NCI-H2081 (cell line): ENCODE data around the gene RGR.

Experiments
- DNase-seq, 2 experiments: peaks; one replicate each; lab custom pipeline; 2025; lab: John Stamatoyannopoulos, UW

The RGR gene

DNA sequence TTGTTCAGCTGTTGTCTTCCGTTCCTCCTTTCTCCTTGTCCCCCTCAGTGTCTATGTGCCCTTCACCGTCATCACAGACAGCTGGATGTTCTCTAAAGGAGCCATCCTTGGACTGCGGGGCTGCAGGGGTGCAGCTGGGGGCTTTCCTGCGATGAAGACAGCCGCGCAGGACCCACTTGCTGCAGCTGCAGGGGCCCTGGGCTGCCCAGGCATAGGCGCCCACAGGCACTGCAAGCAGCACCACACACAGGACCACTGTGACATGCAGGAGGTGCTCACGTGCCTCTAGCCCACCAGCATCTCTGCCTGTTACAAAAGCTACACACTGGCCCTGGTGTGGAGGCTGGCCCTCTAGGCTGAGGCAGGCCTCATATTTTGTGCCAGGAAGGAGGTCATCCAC lies 22.9 kb upstream of the RGR start:
- no peak for DNase-seq

DNA sequence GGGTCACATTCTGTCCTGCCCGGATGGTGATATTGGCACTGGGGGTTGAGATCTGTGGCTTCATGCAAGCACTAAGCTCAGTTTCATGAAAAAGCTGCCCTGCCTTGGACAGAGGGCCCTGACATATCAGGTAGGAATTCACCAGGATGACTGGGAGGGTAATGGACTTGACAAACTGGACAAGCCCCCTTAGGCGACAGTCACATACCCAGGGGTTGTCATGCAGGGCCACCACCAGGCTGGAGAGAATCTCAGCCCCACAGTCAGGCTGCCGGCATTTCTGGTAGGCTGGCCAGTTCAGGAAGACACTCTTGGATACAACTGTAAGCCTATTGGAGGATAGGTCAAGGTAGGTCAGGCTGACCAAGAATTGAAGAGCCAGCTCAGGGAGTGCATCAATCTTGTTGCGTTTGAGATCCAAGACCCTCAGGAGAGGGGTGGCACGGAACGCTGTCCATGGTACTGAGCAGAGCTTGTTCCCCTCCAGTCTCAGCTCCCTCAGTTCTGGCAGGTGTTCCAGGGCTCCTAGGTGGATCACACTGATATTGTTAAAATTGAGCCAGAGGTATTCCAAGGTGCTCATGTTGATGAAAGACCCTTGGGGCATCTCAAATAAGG lies 20.3 kb upstream of the RGR start:
- no peak for DNase-seq

DNA sequence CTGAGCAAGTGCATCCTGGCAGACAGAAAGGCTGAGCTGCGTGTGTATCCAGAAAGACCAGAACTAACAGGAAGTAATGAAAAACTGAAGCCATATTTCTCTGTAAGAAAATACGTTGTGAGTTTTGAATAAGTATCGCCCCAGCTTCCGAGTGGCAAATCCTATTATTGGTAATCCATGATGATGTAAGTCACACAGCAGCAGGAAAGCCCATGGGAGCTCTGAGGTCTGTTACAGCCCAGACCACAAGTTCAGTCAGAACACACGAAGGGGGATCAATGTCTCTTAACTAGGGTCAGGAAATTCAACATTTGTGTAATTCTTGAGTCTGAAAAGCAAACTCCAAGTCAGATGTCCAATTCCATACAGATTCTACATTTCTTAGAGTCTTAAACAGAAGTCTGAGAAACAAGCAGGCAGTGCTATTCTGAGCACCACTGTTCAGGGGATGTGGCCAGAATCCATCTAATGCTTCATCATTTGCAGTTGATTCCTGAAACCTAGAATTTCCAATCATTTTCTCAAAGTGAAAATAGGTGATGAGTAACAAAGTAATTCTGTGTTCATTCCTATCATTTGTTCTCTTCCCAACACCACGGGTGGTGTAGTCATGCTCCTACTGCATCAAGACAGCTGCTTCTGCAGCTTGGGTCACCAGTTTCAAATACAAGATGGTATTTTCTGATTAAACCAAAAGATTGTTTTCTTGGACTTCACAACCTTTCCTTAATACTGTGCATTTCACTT lies 19.3 kb upstream of the RGR start, which contains the start of gene LRIT2:
Gene LRIT2, minus strand, starts transcription at position 118 of the 747 bp plus-strand sequence. Its CDS starts 24 bp downstream, at position 94.
- DNase-seq = no peak

DNA sequence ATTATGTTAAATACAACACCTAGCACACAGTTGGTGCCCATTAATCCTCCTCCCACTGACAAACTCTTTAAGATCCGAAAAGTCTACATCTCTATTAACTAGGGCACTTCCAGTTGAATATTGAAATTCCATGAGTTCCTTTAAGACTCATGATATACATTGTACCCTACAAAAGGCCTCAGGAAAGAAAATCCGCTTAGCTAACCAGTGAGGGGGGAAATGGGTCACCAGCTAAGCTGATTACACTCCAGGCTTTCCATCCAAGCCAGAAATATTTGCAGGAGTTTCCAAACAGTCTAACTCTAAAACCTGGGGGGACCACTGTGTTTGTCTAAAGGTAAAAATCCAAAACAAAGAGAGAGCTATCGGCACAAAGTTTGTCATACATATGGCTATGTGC lies 18.2 kb upstream of the RGR start:
- DNase-seq = no peak

DNA sequence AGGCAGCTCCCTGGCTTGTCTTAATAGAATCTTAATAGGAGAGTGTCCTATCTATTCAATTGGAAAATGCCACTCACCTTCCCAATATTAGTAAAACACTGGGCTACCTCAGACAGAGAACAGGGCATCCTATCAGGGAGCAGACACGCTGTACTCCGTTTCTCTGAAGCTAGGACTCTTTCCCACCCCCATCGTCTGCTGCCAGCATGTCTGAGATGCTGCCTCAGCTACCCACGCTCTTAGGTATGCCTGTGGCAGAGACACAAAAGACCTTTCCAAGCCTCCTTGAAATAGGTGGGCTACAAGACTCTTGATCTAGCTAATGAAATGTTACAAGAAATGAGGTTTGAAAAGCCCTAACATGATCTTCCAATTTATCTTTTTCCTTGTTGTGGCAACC lies 17.0 kb upstream of the RGR start:
- no peak for DNase-seq

DNA sequence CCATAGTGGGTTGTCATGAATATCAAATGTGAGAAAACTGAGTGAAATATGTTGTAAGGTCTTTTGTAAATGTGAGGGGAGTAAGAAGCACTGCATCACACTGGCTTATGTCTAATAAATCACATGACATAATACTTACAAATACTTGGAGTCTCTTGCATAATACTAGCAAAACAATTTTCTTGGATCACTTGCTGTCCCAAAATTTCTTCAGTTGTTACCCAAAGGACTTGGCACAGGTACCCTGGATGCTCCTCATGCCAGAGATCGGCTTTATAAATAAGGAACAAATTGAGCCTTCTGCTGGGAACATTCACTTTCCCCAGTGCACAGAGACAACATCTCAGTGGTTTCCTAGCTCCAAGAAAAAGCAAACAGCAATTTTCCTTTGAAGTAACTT lies 14.5 kb upstream of the RGR start:
- no peak for DNase-seq

DNA sequence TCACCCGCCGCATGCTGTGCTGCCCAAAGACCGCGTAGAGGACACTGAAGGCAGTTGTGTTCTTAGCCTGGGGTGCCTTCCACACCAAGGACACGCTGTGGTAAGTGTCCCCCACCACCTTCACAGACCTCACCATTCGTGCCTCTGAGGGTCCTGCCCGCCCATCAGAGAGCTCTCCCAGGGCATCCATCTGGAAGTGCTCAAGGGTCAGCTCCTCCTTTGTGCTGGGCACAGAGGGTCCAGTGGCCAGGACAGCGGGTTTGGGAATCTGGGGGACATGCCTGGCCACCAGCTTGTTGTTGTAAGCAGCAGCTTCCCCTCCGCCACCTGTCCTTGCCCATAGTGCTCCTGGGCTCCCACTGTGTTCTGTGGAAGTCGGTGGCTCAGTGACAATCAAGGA lies 12.5 kb upstream of the RGR start:
- DNase-seq = no peak

DNA sequence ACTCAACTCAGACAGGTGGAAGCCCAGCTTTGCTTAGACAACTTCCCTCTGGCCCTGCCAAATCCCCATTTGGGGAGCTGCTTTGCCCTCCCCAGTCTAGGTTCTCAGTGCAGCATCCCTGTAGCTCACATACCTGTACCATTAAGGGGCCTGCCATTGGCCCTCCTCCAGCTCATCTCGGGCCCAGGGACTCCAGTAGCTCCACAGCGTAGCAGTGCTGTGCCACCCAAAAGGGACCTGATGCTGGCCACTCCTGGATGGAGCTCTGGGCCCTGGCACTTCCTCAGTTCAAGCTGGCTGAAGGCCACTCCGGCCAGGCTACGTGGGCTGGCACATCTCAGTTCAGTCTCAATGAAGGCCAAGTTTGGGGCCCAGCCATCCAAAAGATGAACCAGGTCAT lies 10.9 kb upstream of the RGR start:
- no peak for DNase-seq

DNA sequence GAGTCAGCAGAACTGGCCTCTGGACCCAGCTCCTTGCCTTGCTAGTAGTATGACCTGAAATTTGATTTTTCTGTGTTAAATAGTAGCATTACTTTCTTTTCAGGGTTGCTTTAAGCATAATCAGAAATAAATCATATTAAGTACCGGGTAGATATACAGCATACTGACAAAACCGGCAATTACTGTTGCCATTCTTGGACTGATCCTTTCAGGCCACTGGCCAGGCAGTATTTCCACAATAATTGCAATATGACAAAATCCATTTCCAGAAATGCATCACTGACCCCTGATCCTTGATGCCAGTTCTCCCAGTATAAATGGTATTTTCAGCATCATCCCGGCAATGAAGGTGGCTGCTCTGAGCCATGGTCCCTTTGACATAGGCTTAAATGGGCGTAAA lies 10.4 kb upstream of the RGR start:
- DNase-seq = no peak

DNA sequence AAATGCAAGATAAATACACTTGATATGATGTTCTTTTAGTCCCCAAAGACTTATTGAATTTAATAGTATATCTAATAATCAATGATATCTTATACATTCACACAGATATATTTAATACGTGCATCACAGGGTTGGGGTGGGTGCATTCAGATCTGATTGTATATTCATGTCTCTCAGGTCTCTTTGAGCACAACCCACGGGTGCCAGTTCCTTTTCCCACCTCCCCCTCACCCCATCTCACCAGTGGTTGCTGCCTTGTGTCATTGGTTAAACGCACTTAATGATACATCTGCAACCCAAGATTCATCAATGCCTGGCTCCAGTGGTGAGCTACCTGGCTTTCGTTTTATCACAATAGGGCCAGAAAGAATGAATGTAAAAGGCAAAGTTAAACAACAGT lies 9.8 kb upstream of the RGR start:
- DNase-seq = no peak

DNA sequence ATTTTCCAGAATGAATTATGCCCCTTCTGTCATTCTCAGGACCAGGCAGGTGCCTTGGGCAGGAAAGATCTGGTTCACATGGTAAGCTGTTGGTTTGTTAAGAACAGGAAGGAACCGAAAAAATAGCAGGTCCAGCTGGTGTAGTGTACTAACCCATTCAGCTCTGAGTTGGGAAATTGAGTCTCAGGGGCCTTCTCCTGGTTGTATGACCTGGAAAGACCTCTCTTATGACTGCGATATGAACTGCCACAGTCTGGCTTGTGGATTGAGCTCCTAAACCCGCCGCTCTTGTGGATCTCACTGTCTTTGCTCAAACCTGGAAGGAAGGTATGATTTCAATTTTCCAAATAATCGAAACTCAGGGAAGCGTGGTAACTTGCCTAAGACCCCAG lies 8.1 kb upstream of the RGR start:
- no peak for DNase-seq

DNA sequence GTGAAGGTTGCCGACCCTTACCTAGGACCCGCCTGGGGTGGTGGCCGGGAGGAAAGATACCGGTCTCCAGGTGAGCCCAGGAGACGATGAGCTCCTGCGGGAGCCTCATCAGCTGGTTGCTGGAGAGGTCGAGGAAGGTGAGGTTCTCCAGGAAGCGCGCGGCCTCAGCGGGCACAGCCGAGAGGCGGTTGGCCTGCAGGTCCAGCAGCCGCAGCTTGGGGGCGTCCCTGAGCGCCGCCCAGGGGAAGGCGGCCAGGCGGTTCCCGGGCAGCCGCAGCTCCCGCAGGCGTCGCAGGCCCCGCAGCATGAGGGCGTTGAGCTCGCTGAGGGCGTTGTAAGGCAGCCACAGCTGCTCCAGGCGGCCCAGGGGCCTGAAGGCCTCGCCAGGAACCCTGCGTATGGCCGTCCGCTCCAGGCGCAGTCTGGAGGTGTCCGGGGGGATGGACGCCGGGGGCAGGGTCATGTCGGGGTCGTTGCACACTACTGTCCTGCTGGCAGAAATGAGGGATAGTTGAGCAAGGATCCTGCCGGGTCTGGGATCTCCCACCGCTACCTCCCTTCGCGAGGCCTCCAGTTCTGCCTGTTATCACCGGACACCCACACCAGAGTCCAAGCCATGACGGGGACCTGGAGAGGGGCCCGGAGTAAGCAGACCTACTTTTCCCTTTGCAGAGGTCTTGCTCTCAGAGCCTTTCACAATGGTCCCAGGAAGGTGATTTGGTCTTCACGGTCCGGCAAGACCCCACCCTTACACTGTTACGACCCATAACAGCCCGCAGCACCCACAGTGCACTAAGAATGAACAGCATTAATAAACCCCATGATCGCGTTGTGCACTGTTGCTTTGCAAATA lies 7.4 kb upstream of the RGR start:
- no peak for DNase-seq

DNA sequence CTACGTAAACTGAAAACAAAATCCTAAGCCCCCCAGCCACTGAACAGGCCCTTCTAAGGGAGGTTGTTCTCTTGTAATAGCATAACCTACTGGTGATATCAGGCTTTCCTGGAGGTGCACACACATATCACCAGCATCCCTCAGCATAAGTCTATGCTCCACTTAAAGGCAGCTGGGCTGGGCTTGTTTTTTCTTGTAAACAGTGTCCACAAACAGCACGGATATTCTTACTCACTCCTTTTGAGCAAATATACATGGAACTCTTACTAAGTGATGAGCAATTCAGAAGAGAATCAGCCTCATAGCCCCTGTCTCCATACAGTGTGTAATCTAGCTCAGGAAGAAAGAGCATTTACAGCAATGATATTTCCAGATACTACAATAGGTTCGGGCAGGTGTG lies 5.9 kb upstream of the RGR start:
- no peak for DNase-seq

DNA sequence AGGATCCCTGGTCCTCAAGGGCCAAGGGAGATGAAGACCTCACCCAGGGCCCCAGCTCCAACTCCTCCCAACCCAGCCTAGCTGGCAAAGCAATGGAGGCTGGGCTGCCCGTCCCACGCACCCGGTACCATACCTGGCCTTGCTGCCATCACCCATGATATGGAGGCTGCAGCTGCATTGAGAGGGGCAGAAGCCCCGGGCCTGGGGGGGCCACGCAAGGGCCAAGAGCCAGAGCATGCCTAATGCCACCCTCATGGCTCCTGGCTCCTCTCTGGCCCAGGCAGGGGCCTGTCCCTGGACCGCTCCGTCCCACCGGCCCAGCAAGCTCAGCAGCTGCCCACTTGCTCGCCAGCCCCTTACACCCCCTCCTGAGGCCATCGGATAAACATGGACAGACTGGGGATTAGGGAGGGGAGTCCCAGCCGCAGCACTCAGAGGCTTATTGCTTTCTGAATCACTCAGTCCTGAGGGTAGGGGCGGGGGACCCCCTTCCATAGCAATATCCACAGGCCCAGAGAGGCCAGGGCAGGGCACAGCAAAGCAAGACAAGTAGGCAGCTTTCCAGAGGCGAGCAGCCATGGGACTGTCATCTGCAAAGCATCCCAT lies 3.6 kb upstream of the RGR start, which contains the start of gene LRIT1:
Gene LRIT1, minus strand, starts transcription at position 362 of the 606 bp plus-strand sequence. Its CDS starts 107 bp downstream, at position 255.
- no peak for DNase-seq

DNA sequence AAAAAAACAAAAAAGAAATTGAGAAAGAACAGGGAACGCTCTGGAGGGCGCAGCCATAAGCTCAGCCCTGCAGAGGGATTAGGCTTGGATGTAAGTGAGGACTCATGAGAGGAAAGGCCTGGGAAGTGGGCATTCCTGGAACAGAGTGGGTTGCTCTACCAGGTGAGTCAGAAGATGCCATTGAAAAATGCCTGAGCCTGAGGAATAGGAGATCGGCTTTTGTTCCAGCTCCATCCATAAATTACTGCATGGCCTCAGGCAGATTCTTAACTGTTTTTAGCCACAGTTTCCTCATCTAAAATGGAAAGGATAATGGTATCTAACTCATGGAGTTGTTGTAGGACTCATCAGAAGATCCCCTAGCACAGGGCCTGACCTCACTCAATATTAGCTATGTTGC lies 1.1 kb upstream of the RGR start:
- DNase-seq = no peak

DNA sequence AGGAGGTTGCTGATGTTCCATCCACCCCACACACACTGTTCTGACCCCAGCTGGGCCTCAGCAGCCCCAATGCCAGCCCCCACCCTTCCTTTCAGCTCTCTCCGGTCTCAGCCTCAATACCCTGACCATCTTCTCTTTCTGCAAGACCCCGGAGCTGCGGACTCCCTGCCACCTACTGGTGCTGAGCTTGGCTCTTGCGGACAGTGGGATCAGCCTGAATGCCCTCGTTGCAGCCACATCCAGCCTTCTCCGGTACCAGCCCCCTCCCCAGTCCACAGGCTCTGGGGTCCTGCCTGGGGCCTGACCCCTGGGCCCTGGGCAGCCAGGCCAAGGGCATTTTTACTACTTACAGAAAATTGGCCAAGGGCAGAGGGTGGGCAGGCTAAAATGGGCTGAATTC lies 2.6 kb downstream of the RGR start:
- DNase-seq = no peak

DNA sequence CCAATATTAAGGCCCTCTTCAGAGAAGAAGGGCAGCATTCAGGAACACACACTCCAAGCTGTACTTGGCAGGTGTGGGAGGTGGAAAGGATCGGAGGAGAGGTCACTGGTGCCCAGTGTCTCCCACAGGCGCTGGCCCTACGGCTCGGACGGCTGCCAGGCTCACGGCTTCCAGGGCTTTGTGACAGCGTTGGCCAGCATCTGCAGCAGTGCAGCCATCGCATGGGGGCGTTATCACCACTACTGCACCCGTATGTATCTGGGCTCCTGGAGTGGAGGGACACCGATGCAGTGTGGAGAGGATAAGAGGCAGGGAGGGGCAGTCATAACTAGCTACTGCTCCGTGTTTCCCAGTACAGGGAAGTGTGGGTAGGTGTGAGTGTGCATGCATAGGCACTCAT lies 3.9 kb downstream of the RGR start:
- DNase-seq = no peak

DNA sequence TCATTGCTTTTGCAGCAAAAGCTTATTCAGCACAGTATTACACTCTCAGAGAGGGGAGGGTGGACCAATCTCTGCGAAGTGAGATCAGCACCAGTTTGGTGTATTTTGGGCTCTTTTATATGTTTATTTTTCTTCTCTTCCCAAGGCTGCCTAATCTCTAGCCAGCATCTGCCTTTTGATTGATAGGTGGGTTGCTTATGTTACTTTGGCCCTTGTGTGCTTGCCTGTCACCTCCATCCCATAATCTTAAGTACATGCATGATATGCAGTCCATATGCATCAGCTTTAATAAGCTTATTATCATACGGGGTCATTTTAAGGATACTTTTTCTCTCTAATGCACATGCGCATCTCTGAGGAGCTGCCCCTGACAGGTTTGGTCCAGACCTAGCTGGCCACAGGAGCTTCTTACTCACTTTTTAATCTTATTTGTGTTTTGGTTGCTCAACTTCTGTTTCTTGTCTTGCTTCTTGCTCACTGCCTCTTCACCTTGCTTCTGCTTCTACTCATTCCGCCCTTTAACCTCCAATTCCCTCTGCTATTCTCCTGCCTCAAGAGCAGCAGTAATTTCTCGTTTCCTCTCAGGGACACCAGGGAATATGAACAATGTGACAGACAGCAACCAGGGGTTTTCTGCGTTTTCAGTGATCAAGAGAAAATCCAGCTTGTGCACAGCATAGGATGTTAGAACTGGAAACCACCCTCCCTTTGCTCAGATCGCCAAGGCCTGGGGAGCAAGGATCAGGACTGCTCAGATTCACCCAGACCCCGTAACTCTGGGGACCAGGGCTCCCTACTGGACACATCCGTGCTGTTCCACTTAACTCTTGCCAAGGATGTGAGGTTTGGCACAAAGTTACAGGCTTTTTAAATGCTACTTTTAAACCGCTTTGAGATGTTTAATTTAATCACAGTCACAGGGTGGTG lies 10.0 kb downstream of the RGR start:
- no peak for DNase-seq

DNA sequence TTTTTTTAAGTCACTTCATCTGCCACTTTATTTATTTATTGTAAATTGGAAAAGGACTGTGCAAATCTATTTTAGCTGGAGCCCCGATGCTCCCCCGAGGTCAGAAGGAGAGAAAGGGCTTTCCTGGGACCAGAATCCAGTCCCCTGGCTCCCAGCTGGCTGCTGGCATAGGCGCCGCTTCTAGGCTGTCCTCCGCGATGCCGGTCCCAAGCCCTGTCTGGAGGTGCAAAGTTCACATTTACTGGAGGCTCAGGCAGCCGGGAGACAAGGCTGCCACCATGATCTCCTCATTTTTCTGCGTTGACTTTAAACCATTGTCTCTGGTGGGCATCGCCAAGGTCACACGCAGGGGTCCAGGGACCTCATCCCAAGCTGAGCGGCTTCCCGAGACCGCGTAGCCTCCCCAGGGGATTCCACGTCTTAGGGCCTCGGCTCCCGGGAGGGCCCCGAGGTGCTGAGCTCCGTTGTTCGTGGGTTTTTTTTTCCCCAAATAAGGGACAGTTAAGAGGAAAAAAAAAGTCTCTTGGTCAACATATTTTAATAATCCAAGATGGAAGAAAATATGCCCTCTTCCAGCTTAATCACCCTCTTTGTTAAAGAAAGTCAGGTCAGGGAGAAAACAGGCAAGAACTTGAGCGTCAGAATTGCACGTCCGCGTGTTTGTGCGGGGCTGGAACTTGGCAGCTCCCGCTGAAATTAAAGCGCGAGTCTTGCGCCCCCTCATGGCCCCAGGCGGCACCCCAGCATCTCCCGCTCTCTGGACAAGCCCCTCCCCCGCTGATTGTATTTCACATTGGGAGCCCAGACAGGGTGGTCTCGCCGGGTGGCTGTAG lies 11.9 kb downstream of the RGR start:
- DNase-seq = no peak

DNA sequence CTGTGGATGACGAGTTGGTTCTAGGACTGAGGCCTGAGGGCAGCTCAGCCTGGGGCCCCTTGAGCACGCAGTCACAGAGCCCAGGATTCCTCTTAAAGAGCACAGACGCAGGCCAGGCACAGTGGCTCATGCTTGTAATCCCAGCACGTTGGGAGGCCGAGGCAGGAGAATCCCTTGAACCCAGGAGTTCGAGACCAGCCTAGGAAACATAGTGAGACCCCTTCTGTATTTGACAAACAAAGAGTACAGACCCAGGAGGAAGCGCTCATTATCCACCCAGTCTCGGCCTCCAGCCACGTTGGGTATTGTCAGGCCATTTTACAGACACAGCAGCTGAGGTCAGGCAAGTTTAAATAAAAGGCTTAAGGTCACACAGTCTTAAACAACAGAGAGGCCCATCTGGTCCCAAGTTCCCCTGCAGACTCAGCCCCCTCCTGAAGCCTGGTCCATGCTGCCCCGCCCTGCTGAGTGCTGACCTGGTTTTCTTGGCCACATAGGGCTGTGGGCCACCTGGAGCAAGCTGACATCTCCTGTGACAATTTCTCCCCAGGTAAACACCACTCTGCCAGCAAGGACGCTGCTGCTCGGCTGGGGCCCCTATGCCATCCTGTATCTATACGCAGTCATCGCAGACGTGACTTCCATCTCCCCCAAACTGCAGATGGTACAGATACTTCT lies 12.6 kb downstream of the RGR start:
- DNase-seq = no peak
